Smooth muscle cell (in vitro differentiated cells): ENCODE data around the gene CATSPERZ. TPM values are rescaled to one million over a fixed set of nuclear protein-coding genes. Genes with fewer than 3 reads are reported as not detected.

Experiments
- DNase-seq: peaks from one replicate; lab custom pipeline; 2025; ENCODE audit not compliant: unreplicated experiment; lab: John Stamatoyannopoulos, UW
- H2AFZ ChIP-seq: fragments of 200-600 bp; sonication (generic); 2 replicates; pipeline ENCODE4 v1.6.0; 2016; ENCODE audit warnings: antibody characterized with exemption, low read depth, mild to moderate bottlenecking
- H3F3A ChIP-seq: fragments of 200-600 bp; sonication (generic); 2 replicates; pipeline ENCODE4 v1.6.0; 2017; ENCODE audit warnings: antibody characterized with exemption, low read depth
- H3K27ac ChIP-seq: fragments of 200-600 bp; sonication (generic); 2 replicates; pipeline ENCODE4 v1.5.1; 2016; ENCODE audit warnings: low read depth, mild to moderate bottlenecking
- H3K27me3 ChIP-seq: fragments of 200-600 bp; sonication (generic); 2 replicates; pipeline ENCODE4 v1.6.1; 2016; ENCODE audit warnings: low read depth, mild to moderate bottlenecking
- H3K36me3 ChIP-seq: fragments of 200-600 bp; sonication (generic); 2 replicates; pipeline ENCODE4 v1.5.1; 2016; ENCODE audit warnings: low read depth
- H3K4me1 ChIP-seq: fragments of 200-600 bp; sonication (generic); 2 replicates; pipeline ENCODE4 v1.5.1; 2016; ENCODE audit warnings: low read depth
- H3K4me2 ChIP-seq: fragments of 200-600 bp; sonication (generic); 2 replicates; pipeline ENCODE4 v1.6.0; 2016; ENCODE audit warnings: mild to moderate bottlenecking
- H3K4me3 ChIP-seq: fragments of 200-600 bp; sonication (generic); 2 replicates; pipeline ENCODE4 v1.5.1; 2016; ENCODE audit warnings: mild to moderate bottlenecking
- H3K79me2 ChIP-seq: fragments of 200-600 bp; sonication (generic); 2 replicates; pipeline ENCODE4 v1.6.0; 2016; ENCODE audit warnings: low read depth, mild to moderate bottlenecking
- H3K9ac ChIP-seq: fragments of 200-600 bp; sonication (generic); 2 replicates; pipeline ENCODE4 v1.6.0; 2016; ENCODE audit warnings: low read depth
- H3K9me3 ChIP-seq: fragments of 200-600 bp; sonication (generic); replicated peaks from 2 replicates; pipeline ENCODE4 v1.5.1; 2016; ENCODE audit warnings: low read depth
- H4K20me1 ChIP-seq: fragments of 200-600 bp; sonication (generic); 2 replicates; pipeline ENCODE4 v1.6.0; 2016; ENCODE audit warnings: low read depth
- CTCF ChIP-seq: fragments of 200-600 bp; sonication (generic); IDR thresholded peaks from 2 replicates; pipeline ENCODE4 v1.5.1; 2017; ENCODE audit warnings: borderline replicate concordance, mild to moderate bottlenecking, antibody characterized with exemption; ENCODE audit not compliant: insufficient read depth, poor library complexity, severe bottlenecking
- WGBS: methylation state at CpG from one replicate; pipeline ENCODE4 v1.1.7; 2016; ENCODE audit warnings: low lambda C conversion rate; 5-methylcytosine and 5-hydroxymethylcytosine counted together
- polyA plus RNA-seq: library from polyadenylated mRNA; unstranded; fragments of >200 nt; fragmentation: Nextera tagmentation; extraction: Ambion mirVana; gene quantifications from 2 replicates; pipeline ENCODE4 v1.2.1, GENCODE V29; 2016
- total RNA-seq: library from RNA; depleted of rRNA; stranded (reverse); fragments of >200 nt; gene quantifications from 2 replicates; pipeline ENCODE4 v1.2.3, GENCODE V29; 2014

Gene CATSPERZ
- total and polyA plus RNA-seq, 2 experiments from 2014 or later: not detected

- Histone ChIP-seq H3K27ac (no peak overlapping the region), H3K79me2 (peaks cover 8% of the 10 kb centered on the region)
- WGBS: over 99% methylated on average over 7 of the region's 7 CpGs
These were observed 45.8 kb upstream of the CATSPERZ start for GRCh38 chr11:64254326-64254725.

GRCh38 chr11:64255135-64256128 is 44.7 kb upstream of the CATSPERZ start:
- no peak for TF ChIP-seq CTCF
- 97% methylated on average over 30 of the region's 35 CpGs for WGBS
- no peak for DNase-seq
- H3F3A ChIP-seq: no peaks in the 10 kb centered on the region
- H2AFZ ChIP-seq: no peak overlapping the region
- no peaks in the 10 kb centered on the region for H3K36me3 ChIP-seq
- no peaks in the 10 kb centered on the region for H3K9me3 ChIP-seq
- H3K27ac ChIP-seq: no peak overlapping the region
- no peak overlapping the region for H3K4me3 ChIP-seq
- H3K4me2 ChIP-seq: no peak overlapping the region
- peaks cover 4% of the 10 kb centered on the region for H3K4me1 ChIP-seq
- no peaks in the 10 kb centered on the region for H3K27me3 ChIP-seq
- H3K9ac ChIP-seq: no peak overlapping the region
- H4K20me1 ChIP-seq: peaks cover 30% of the 10 kb centered on the region
- H3K79me2 ChIP-seq: peaks cover 8% of the 10 kb centered on the region

More at GRCh38 chr11:64254326-64254725, 45.8 kb upstream of the CATSPERZ start:
- Histone ChIP-seq H3K9ac (no peak overlapping the region), H3K4me1 (peaks cover 11% of the 10 kb centered on the region), H3K4me2 (no peak overlapping the region), H3K27me3 (no peaks in the 10 kb centered on the region), H3F3A (no peaks in the 10 kb centered on the region), H3K9me3 (no peaks in the 10 kb centered on the region), H4K20me1 (peaks cover 30% of the 10 kb centered on the region), H3K4me3 (no peak overlapping the region), H3K36me3 (no peaks in the 10 kb centered on the region), H2AFZ (no peak overlapping the region)
- no peak for TF ChIP-seq CTCF
- DNase-seq: no peak

- H2AFZ ChIP-seq: no peak overlapping the region
- no peaks in the 10 kb centered on the region for H3K27me3 ChIP-seq
- peaks cover 30% of the 10 kb centered on the region for H4K20me1 ChIP-seq
- H3F3A ChIP-seq: no peaks in the 10 kb centered on the region
- no peak overlapping the region for H3K4me3 ChIP-seq
- DNase-seq: no peak
- TF ChIP-seq CTCF: no peak
- no peak overlapping the region for H3K27ac ChIP-seq
- no peaks in the 10 kb centered on the region for H3K36me3 ChIP-seq
- H3K4me1 ChIP-seq: no peaks in the 10 kb centered on the region
- no peak overlapping the region for H3K4me2 ChIP-seq
- H3K9ac ChIP-seq: no peak overlapping the region
- WGBS: 96% methylated on average over 15 of the region's 15 CpGs
- H3K9me3 ChIP-seq: no peaks in the 10 kb centered on the region
- H3K79me2 ChIP-seq: peaks cover 8% of the 10 kb centered on the region
These were observed 43.9 kb upstream of the CATSPERZ start for GRCh38 chr11:64256300-64256699.
